Thyroid gland (tissue), 4 donors: ENCODE data around the gene CACNA1H.
"Not testable (repeated sequence)": the region's sequence is repeated elsewhere in the genome, so short reads cannot be mapped to it uniquely, and the experiment has no call there.

ENCODE experiments used
- POLR2A ChIP-seq, 2 donors: fragments of 450-650 bp; IDR thresholded peaks; one replicate each; pipeline ENCODE4 v1.6.1; 2017; ENCODE audit warnings: antibody characterized with exemption in 2 of 2, mild to moderate bottlenecking in 2 of 2, moderate library complexity in 1 of 2
- TF ChIP-seq, protein P1 (sequence below), 6 experiments: fragments of 200-600 bp in 3 of 6; fragments of 450-650 bp in 3 of 6; sonication (generic) in 3 of 6; IDR thresholded peaks; one replicate each; pipeline ENCODE4 v1.5.1; 2016 to 2019; ENCODE audit warnings: antibody characterized with exemption in 6 of 6, mild to moderate bottlenecking in 2 of 6, inconsistent platforms in 1 of 6, moderate library complexity in 1 of 6

DNA sequence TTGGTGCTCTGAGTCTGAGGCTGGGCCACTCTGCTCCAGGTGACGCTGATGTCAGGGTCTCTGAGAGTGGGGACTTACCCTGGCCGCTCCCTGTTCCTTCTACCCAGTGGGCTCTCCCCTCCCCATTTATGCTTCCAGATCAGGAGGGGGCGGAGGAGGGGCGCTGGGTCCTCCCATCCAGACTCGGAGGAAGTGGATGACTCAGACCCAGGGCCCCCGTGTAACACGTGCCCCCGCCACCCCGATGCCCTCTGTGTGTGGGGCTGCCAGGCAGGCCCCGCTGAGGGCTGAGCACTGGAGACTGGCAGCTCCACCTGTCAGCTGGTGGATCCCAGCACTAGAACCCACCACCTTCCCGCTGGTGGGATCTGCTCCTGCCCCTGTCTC is 77.2 kb downstream of the CACNA1H start, which contains the start of gene TPSB2:
- TF ChIP-seq, protein P1, sequence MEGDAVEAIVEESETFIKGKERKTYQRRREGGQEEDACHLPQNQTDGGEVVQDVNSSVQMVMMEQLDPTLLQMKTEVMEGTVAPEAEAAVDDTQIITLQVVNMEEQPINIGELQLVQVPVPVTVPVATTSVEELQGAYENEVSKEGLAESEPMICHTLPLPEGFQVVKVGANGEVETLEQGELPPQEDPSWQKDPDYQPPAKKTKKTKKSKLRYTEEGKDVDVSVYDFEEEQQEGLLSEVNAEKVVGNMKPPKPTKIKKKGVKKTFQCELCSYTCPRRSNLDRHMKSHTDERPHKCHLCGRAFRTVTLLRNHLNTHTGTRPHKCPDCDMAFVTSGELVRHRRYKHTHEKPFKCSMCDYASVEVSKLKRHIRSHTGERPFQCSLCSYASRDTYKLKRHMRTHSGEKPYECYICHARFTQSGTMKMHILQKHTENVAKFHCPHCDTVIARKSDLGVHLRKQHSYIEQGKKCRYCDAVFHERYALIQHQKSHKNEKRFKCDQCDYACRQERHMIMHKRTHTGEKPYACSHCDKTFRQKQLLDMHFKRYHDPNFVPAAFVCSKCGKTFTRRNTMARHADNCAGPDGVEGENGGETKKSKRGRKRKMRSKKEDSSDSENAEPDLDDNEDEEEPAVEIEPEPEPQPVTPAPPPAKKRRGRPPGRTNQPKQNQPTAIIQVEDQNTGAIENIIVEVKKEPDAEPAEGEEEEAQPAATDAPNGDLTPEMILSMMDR (IDR thresholded peaks at IDR 0.05): not testable (repeated sequence)
- not testable (repeated sequence) for TF ChIP-seq POLR2A (IDR thresholded peaks at IDR 0.05)
